HG02642 (cell line): ENCODE measurements around the gene HPSE2.
"Not testable (repeated sequence)": the region's sequence is repeated elsewhere in the genome, so short reads cannot be mapped to it uniquely, and the experiment has no call there.

Experiments
- ATAC-seq: cut with Tn5 transposase; IDR thresholded peaks from one replicate; pipeline ENCODE4 v1.9.1; 2021; ENCODE audit warnings: mild to moderate bottlenecking; ENCODE audit not compliant: unreplicated experiment, poor library complexity

The HPSE2 gene

GRCh38 chr10:98528805-98529183 is 706.9 kb downstream of the HPSE2 start:
- no peak for ATAC-seq

- no peak for ATAC-seq
These were observed 707.4 kb downstream of the HPSE2 start for GRCh38 chr10:98528166-98528804.

GRCh38 chr10:98525969-98526368 is 709.7 kb downstream of the HPSE2 start:
- ATAC-seq: no peak

GRCh38 chr10:98524124-98524523 is 711.5 kb downstream of the HPSE2 start:
- no peak for ATAC-seq

GRCh38 chr10:98519841-98520240 is 715.8 kb downstream of the HPSE2 start:
- ATAC-seq: no peak

GRCh38 chr10:98517672-98518071 is 718.0 kb downstream of the HPSE2 start:
- no peak for ATAC-seq

- no peak for ATAC-seq
These were observed 719.3 kb downstream of the HPSE2 start for GRCh38 chr10:98516352-98516751.

GRCh38 chr10:98513704-98514103 is 721.9 kb downstream of the HPSE2 start:
- ATAC-seq: no peak

GRCh38 chr10:98511876-98512275 is 723.8 kb downstream of the HPSE2 start:
- no peak for ATAC-seq

GRCh38 chr10:98510412-98510995 is 725.1 kb downstream of the HPSE2 start:
- ATAC-seq: no peak

GRCh38 chr10:98509745-98510144 is 725.9 kb downstream of the HPSE2 start:
- no peak for ATAC-seq

- ATAC-seq: not testable (repeated sequence)
These were observed 733.1 kb downstream of the HPSE2 start for GRCh38 chr10:98502535-98502934.

GRCh38 chr10:98492763-98493162 is 742.9 kb downstream of the HPSE2 start:
- no peak for ATAC-seq

GRCh38 chr10:98489561-98490481 is 745.8 kb downstream of the HPSE2 start:
- ATAC-seq: no peak

GRCh38 chr10:98488669-98489430 is 746.8 kb downstream of the HPSE2 start:
- ATAC-seq: no peak

- no peak for ATAC-seq
These were observed 748.0 kb downstream of the HPSE2 start for GRCh38 chr10:98487649-98488048.

- ATAC-seq: no peak
These were observed 749.2 kb downstream of the HPSE2 start for GRCh38 chr10:98486421-98486820.

- ATAC-seq: no peak
These were observed 749.7 kb downstream of the HPSE2 start for GRCh38 chr10:98485959-98486358.

GRCh38 chr10:98483658-98484057 is 752.0 kb downstream of the HPSE2 start:
- no peak for ATAC-seq

- ATAC-seq: no peak
These were observed 753.6 kb downstream of the HPSE2 start for GRCh38 chr10:98482096-98482495.
